Naive thymus-derived CD4-positive, alpha-beta T cell (primary cell): Measurements from ENCODE around the gene CCL24. TPM values are rescaled to one million over a fixed set of nuclear protein-coding genes. Genes with fewer than 3 reads are reported as not detected.
"Not testable (repeated sequence)": the region's sequence is repeated elsewhere in the genome, so short reads cannot be mapped to it uniquely, and the experiment has no call there.

ENCODE experiments used
- ATAC-seq: fragments of 150-1000 bp; cut with Tn5 transposase; 2 replicates; pipeline ENCODE4 v1.10.0; 2021; ENCODE audit warnings: mild to moderate bottlenecking, moderate library complexity
- CTCF ChIA-PET: fragments of 350-600 bp; sonication (Branson Sonifier 250); formaldehyde crosslinking; loops from one replicate; lab custom pipeline; 2021; ENCODE audit warnings: antibody characterized with exemption; lab: Charles Lee
- POLR2A ChIA-PET: fragments of 350-600 bp; sonication (Branson Sonifier 250); formaldehyde crosslinking; loops from one replicate; lab custom pipeline; 2021; ENCODE audit warnings: antibody characterized with exemption, inconsistent platforms; lab: Charles Lee
- DNase-seq, 9 donors: peaks; one replicate each; pipeline versions ENCODE4 v3.0.0 to v3.0.0-alpha.2; 2020 to 2022; ENCODE audit warnings: mixed read lengths in 1 of 9
- H3K27ac ChIP-seq: one replicate; pipeline ENCODE4 v1.7.0; 2013; ENCODE audit warnings: mild to moderate bottlenecking, low read depth, low read length, moderate library complexity
- H3K27me3 ChIP-seq, 2 donors: one replicate each; pipeline ENCODE4 v1.7.0; 2013; ENCODE audit warnings: low read length in 2 of 2, mild to moderate bottlenecking in 2 of 2, moderate library complexity in 2 of 2; ENCODE audit not compliant: control insufficient read depth in 2 of 2, insufficient read depth in 2 of 2
- H3K36me3 ChIP-seq, 3 experiments: 1 replicate in 2 of 3; 2 replicates in 1 of 3; pipeline ENCODE4 v1.7.0; 2013; ENCODE audit warnings: low read length in 3 of 3, mild to moderate bottlenecking in 3 of 3, moderate library complexity in 1 of 3; ENCODE audit not compliant: insufficient read depth in 3 of 3, control insufficient read depth in 2 of 3
- H3K4me1 ChIP-seq, 2 donors: one replicate each; pipeline ENCODE4 v1.7.0; 2013; ENCODE audit warnings: low read length in 2 of 2, mild to moderate bottlenecking in 2 of 2, moderate library complexity in 1 of 2; ENCODE audit not compliant: control insufficient read depth in 2 of 2, insufficient read depth in 2 of 2
- H3K4me3 ChIP-seq: 2 replicates; pipeline ENCODE4 v1.7.0; 2013; ENCODE audit warnings: mild to moderate bottlenecking, low read length
- H3K9me3 ChIP-seq, 3 experiments: 1 replicate in 2 of 3; 2 replicates in 1 of 3; pipeline ENCODE4 v1.7.0; 2013; ENCODE audit warnings: low read length in 3 of 3; ENCODE audit not compliant: control insufficient read depth in 2 of 3
- H3K27ac Mint-ChIP-seq, 9 donors: one replicate each; pipeline ENCODE4 v1.8.0; 2020 to 2022; ENCODE audit warnings: mixed read lengths in 9 of 9, mild to moderate bottlenecking in 8 of 9, moderate library complexity in 5 of 9, inconsistent platforms in 2 of 9
- H3K27me3 Mint-ChIP-seq, 5 donors: one replicate each; pipeline ENCODE4 v1.8.0; 2021 to 2022; ENCODE audit warnings: mixed read lengths in 5 of 5, mild to moderate bottlenecking in 1 of 5
- H3K36me3 Mint-ChIP-seq, 5 donors: one replicate each; pipeline ENCODE4 v1.8.0; 2020 to 2022; ENCODE audit warnings: mixed read lengths in 5 of 5, mild to moderate bottlenecking in 3 of 5, inconsistent platforms in 1 of 5
- H3K4me1 Mint-ChIP-seq, 7 donors: one replicate each; pipeline ENCODE4 v1.8.0; 2020 to 2022; ENCODE audit warnings: mixed read lengths in 7 of 7, mild to moderate bottlenecking in 3 of 7, inconsistent platforms in 1 of 7
- H3K4me3 Mint-ChIP-seq, 10 donors: one replicate each; pipeline ENCODE4 v1.8.0; 2020 to 2022; ENCODE audit warnings: mild to moderate bottlenecking in 10 of 10, mixed read lengths in 10 of 10, moderate library complexity in 6 of 10, inconsistent platforms in 2 of 10
- H3K9me3 Mint-ChIP-seq, 11 donors: one replicate each; pipeline ENCODE4 v1.8.0; 2020 to 2022; ENCODE audit warnings: mixed read lengths in 11 of 11, mild to moderate bottlenecking in 4 of 11, inconsistent platforms in 1 of 11, moderate library complexity in 1 of 11
- intact Hi-C, 2 donors: fragments of 100-400 bp; cut with micrococcal nuclease; formaldehyde crosslinking; loops; one replicate each; pipeline ENCODE4 v1.15.1; 2023
- polyA plus RNA-seq, 2 donors: library from polyadenylated mRNA; unstranded; fragments of 300-500 nt; fragmentation: Illumina TruSeq; gene quantifications; one replicate each; pipeline ENCODE4 v1.2.3, GENCODE V29; 2021
- total RNA-seq, 6 experiments: library from RNA in 5 of 6; stranded (reverse) in 5 of 6; gene quantifications; 1 replicate in 5 of 6; 2 replicates in 1 of 6; pipeline ENCODE4 v1.2.3 and lab custom pipeline; 2021 to 2026

CCL24 gene
- total and polyA plus RNA-seq, 7 experiments from 2014 or later = not detected

GRCh38 chr7:75793676-75794075 lies 19.9 kb downstream of the CCL24 start:
- DNase-seq (no peak), ATAC-seq (no peak)
- Mint-ChIP-seq H3K27ac (no peak overlapping the region), H3K36me3 (no peaks in the 10 kb centered on the region), H3K4me1 (peaks cover 0 to 4% (median 0%) of the 10 kb centered on the region in 7 donors), H3K27me3 (peaks cover 0 to 15% (median 6%) of the 10 kb centered on the region in 5 donors), H3K4me3 (no peak overlapping the region), H3K9me3 (no peaks in the 10 kb centered on the region)
- Histone ChIP-seq H3K9me3 (no peaks in the 10 kb centered on the region), H3K4me1 (no peaks in the 10 kb centered on the region), H3K27ac (no peak overlapping the region), H3K4me3 (no peak overlapping the region), H3K27me3 (no peaks in the 10 kb centered on the region), H3K36me3 (no peaks in the 10 kb centered on the region)
- POLR2A ChIA-PET = no interaction called here
- intact Hi-C loops = no loop called here
- CTCF ChIA-PET = no interaction called here

DNA sequence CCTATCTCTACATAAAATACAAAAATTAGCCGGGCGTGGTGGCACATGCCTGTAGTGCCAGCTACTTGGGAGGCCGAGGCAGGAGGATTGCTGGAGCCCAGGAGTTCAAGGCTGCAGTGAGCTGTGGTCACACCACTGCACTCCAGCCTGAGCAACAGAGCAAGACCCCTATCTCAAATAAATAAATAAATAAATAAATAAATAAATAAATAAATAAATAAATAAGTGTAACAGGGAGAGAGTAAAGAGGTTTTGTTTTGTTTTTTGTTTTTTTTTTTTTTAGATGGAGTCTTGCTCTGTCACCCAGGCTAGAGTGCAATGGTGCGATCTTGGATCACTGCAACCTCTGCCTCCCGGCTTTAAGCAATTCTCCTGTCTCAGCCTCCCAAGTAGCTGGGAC lies 21.0 kb downstream of the CCL24 start:
- DNase-seq, H3K27ac Mint-ChIP-seq, H3K4me3 Mint-ChIP-seq, H3K36me3 ChIP-seq, intact Hi-C loops, H3K4me3 ChIP-seq, H3K27me3 ChIP-seq, POLR2A ChIA-PET, H3K36me3 Mint-ChIP-seq, ATAC-seq, CTCF ChIA-PET, H3K27ac ChIP-seq, H3K9me3 ChIP-seq, H3K4me1 ChIP-seq, H3K9me3 Mint-ChIP-seq, H3K4me1 Mint-ChIP-seq: not testable (repeated sequence)
- peaks cover 0 to 12% (median 8%) of the 10 kb centered on the region in 5 donors for H3K27me3 Mint-ChIP-seq

DNA sequence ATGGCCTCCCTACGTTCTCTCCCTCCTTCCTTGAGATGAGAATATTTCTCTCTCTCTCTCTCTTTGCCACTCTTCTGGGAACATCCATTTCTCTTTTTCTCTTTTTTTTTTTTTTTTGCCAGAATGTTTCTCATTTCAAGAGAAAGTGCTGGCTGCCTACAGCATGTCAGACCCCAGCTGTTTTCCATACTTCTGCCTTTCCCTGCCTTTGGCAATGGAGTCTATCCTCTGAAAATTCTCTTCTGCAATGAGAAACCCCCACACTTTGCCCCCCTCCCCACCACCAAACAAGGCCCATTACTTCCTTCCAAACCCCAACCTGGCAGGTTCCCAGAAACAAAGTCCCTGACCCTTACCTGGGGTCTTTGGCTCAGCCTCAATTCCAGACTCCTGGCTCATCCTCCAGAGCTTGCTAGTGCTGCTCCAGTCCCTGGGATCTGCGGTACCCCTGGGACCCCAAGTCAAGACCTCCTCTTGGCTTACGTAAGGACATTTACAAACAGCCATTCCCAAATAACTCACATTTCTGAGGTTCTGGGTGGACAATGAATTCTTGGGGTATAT lies 24.2 kb downstream of the CCL24 start:
- POLR2A ChIA-PET = no interaction called here
- CTCF ChIA-PET = no interaction called here
- H3K4me3 Mint-ChIP-seq = no peak overlapping the region

DNA sequence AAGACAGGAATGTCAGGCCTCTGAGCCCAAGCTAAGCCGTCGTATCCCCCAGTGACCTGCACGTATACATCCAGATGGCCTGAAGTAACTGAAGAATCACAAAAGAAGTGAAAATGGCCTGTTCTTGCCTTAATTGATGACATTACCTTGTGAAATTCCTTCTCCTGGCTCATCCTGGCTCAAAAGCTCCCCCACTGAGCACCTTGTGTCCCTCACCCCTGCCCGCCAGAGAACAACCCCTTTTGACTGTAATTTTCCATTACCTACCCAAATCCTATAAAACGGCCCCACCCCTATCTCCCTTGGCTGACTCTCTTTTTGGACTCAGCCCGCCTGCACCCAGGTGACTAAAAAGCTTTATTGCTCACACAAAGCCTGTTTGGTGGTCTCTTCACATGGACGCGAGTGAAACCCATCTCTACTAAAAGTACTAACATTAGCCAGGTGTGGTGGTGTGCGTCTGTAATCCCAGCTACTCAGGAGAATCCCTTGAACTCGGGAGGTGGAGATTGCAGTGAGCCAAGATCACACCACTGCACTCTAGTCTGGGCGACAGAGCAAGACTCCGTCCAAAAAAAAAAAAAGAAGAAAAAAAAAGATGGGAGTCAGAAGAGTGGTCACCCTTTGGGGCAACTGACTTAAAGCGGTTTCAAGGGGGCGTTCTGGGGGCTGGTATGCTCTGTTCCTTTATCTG lies 25.3 kb downstream of the CCL24 start:
- H3K27ac ChIP-seq, H3K9me3 Mint-ChIP-seq, POLR2A ChIA-PET, H3K9me3 ChIP-seq, ATAC-seq, H3K27me3 ChIP-seq, H3K4me1 Mint-ChIP-seq, H3K36me3 Mint-ChIP-seq, intact Hi-C loops, H3K27me3 Mint-ChIP-seq, H3K4me3 ChIP-seq, H3K27ac Mint-ChIP-seq, CTCF ChIA-PET, DNase-seq, H3K36me3 ChIP-seq, H3K4me1 ChIP-seq, H3K4me3 Mint-ChIP-seq: not testable (repeated sequence)

More for the DNA sequence above, 24.2 kb downstream of the CCL24 start:
- Histone ChIP-seq H3K27ac (no peak overlapping the region), H3K27me3 (no peaks in the 10 kb centered on the region), H3K4me1 (no peaks in the 10 kb centered on the region), H3K36me3 (no peaks in the 10 kb centered on the region), H3K4me3 (no peak overlapping the region), H3K9me3 (no peaks in the 10 kb centered on the region)
- ATAC-seq (no peak), DNase-seq (no peak)
- Mint-ChIP-seq H3K4me1 (peaks cover 0 to 3% (median 0%) of the 10 kb centered on the region in 7 donors), H3K36me3 (no peaks in the 10 kb centered on the region), H3K9me3 (no peaks in the 10 kb centered on the region), H3K27me3 (peaks cover 0 to 12% (median 5%) of the 10 kb centered on the region in 5 donors), H3K27ac (no peak overlapping the region)
- intact Hi-C loops = no loop called here

GRCh38 chr7:75783058-75783457 lies 30.5 kb downstream of the CCL24 start:
- ATAC-seq, H3K4me3 Mint-ChIP-seq, H3K9me3 Mint-ChIP-seq, intact Hi-C loops, CTCF ChIA-PET, H3K9me3 ChIP-seq, DNase-seq, H3K27ac ChIP-seq, H3K4me3 ChIP-seq, H3K36me3 Mint-ChIP-seq, H3K36me3 ChIP-seq, H3K4me1 Mint-ChIP-seq, H3K27ac Mint-ChIP-seq, H3K4me1 ChIP-seq, POLR2A ChIA-PET, H3K27me3 ChIP-seq: not testable (repeated sequence)
- H3K27me3 Mint-ChIP-seq = peaks cover 0 to 21% (median 0%) of the 10 kb centered on the region in 5 donors

DNA sequence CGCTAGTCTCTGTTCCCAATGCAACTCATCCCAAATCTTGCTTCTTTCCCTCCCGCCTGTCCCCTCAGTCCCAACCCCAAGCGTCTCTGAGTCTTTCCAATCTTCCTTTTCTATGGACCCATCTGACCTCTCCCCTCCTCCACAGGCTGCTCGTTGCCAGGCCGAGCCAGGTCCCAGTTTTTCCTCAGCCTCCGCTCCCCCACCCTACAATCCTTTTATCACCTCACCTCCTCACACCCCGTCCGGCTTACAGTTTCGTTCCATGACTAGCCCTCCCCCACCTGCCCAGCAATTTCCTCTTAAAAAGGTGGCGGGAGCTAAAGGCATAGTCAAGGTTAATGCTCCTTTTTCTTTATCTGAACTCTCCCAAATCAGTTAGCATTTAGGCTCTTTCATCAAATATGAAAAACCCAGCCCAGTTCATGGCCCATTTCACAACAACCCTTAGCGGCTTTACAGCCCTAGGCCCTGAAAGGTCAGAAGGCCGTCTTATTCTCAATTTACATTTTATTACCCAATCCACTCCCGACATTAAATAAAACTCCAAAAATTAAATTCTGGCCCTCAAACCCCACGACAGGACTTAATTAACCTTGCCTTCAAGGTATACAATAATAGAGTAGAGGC lies 32.8 kb downstream of the CCL24 start:
- intact Hi-C loops, H3K9me3 ChIP-seq, H3K36me3 Mint-ChIP-seq, DNase-seq, ATAC-seq, H3K27ac Mint-ChIP-seq, H3K4me3 Mint-ChIP-seq, CTCF ChIA-PET, H3K27me3 ChIP-seq, H3K9me3 Mint-ChIP-seq, POLR2A ChIA-PET, H3K27ac ChIP-seq, H3K36me3 ChIP-seq, H3K4me3 ChIP-seq, H3K4me1 Mint-ChIP-seq: not testable (repeated sequence)
- H3K4me1 ChIP-seq = peaks cover 5 to 13% of the 10 kb centered on the region in 2 donors
- peaks cover 0 to 21% (median 0%) of the 10 kb centered on the region in 5 donors for H3K27me3 Mint-ChIP-seq
